Measurements from ENCODE around the gene MYO1A.

MYO1A gene

GRCh38 chr12:57012600-57013465 lies 37.1 kb downstream of the MYO1A start:
- DNase-seq (ENCODE audit: low read depth) = no peak

GRCh38 chr12:57011438-57012424 lies 38.2 kb downstream of the MYO1A start:
- DNase-seq (ENCODE audit: low read depth) = no peak

GRCh38 chr12:57010627-57011247 lies 39.2 kb downstream of the MYO1A start:
- DNase-seq (ENCODE audit: low read depth) = no peak

GRCh38 chr12:57009949-57010626 lies 39.8 kb downstream of the MYO1A start:
- DNase-seq (ENCODE audit: low read depth) = no peak

GRCh38 chr12:57008178-57008577 lies 41.8 kb downstream of the MYO1A start:
- DNase-seq (ENCODE audit: low read depth) = peak; percentile 56

GRCh38 chr12:57006809-57007475 lies 43.0 kb downstream of the MYO1A start:
- DNase-seq (ENCODE audit: low read depth) = no peak

- peak; percentile 38 for DNase-seq (ENCODE audit: low read depth)
Observed at GRCh38 chr12:57005980-57006808, 43.7 kb downstream of the MYO1A start, which contains the start of gene ZBTB39. TSS of gene ZBTB39 (minus strand) at chr12:57006546. CDS start at chr12:57004917, 1,629 bp downstream.

- DNase-seq (ENCODE audit: low read depth) = no peak
Observed at GRCh38 chr12:57004651-57005050, 45.3 kb downstream of the MYO1A start.

GRCh38 chr12:57003395-57003794 lies 46.5 kb downstream of the MYO1A start:
- no peak for DNase-seq (ENCODE audit: low read depth)

GRCh38 chr12:57001448-57001906 lies 48.5 kb downstream of the MYO1A start:
- no peak for DNase-seq (ENCODE audit: low read depth)

- DNase-seq (ENCODE audit: low read depth) = no peak
Observed at GRCh38 chr12:57000393-57000792, 49.5 kb downstream of the MYO1A start.

GRCh38 chr12:56999456-56999855 lies 50.5 kb downstream of the MYO1A start:
- no peak for DNase-seq (ENCODE audit: low read depth)

- DNase-seq (ENCODE audit: low read depth) = no peak
Observed at GRCh38 chr12:56998981-56999380, 50.9 kb downstream of the MYO1A start.

- no peak for DNase-seq (ENCODE audit: low read depth)
Observed at GRCh38 chr12:56998316-56998715, 51.6 kb downstream of the MYO1A start.

GRCh38 chr12:56996793-56997545 lies 53.0 kb downstream of the MYO1A start:
- no peak for DNase-seq (ENCODE audit: low read depth)

GRCh38 chr12:56995930-56996496 lies 53.9 kb downstream of the MYO1A start:
- DNase-seq (ENCODE audit: low read depth) = no peak

GRCh38 chr12:56995201-56995929 lies 54.6 kb downstream of the MYO1A start:
- no peak for DNase-seq (ENCODE audit: low read depth)

- no peak for DNase-seq (ENCODE audit: low read depth)
Observed at GRCh38 chr12:56994231-56994746, 55.6 kb downstream of the MYO1A start.

All from stromal cell of bone marrow (primary cell).